Kidney (tissue), 14 donors: ENCODE data around the gene GABARAPL2. TPM values are rescaled to one million over a fixed set of nuclear protein-coding genes. Genes with fewer than 3 reads are reported as not detected.

Experiments
- DNase-seq, 5 donors: peaks; one replicate each; pipeline ENCODE4 v3.0.0-alpha.2; 2013 to 2020
- FAIRE-seq: peaks from 2 replicates; lab custom pipeline; 2012; peaks lifted over from hg19 to GRCh38; lab: Jason Lieb, UNC
- H3K27ac ChIP-seq, 2 donors: one replicate each; pipeline ENCODE4 v1.7.0; 2013; ENCODE audit warnings: low read depth in 2 of 2, low read length in 2 of 2, inconsistent platforms in 1 of 2
- H3K27me3 ChIP-seq: one replicate; pipeline ENCODE4 v1.7.1; 2013; ENCODE audit warnings: low read length, inconsistent platforms; ENCODE audit not compliant: control insufficient read depth, insufficient read depth
- H3K36me3 ChIP-seq, 3 donors: one replicate each; pipeline versions ENCODE4 v1.7.0 to v1.7.1; 2013; ENCODE audit warnings: low read length in 3 of 3, control low read depth in 1 of 3, inconsistent platforms in 1 of 3; ENCODE audit not compliant: insufficient read depth in 3 of 3, control insufficient read depth in 2 of 3
- H3K4me1 ChIP-seq, 3 donors: one replicate each; pipeline versions ENCODE4 v1.7.0 to v1.7.1; 2013; ENCODE audit warnings: low read length in 3 of 3, inconsistent platforms in 1 of 3, low read depth in 1 of 3; ENCODE audit not compliant: control insufficient read depth in 2 of 3, insufficient read depth in 2 of 3
- H3K4me3 ChIP-seq, 3 donors: one replicate each; pipeline versions ENCODE4 v1.7.0 to v1.8.1; 2013; ENCODE audit warnings: low read length in 3 of 3, control low read depth in 1 of 3, inconsistent platforms in 1 of 3
- H3K9ac ChIP-seq, 3 donors: one replicate each; pipeline versions ENCODE4 v1.7.0 to v1.7.1; 2013; ENCODE audit warnings: low read length in 3 of 3, control low read depth in 1 of 3, inconsistent platforms in 1 of 3
- H3K9me3 ChIP-seq, 3 donors: one replicate each; pipeline versions ENCODE4 v1.7.0 to v1.7.1; 2013; ENCODE audit warnings: low read length in 3 of 3, control low read depth in 1 of 3, inconsistent platforms in 1 of 3; ENCODE audit not compliant: control insufficient read depth in 2 of 3, insufficient read depth in 1 of 3
- CTCF ChIP-seq: IDR thresholded peaks from 3 replicates; pipeline ENCODE4 v1.5.1; 2012; ENCODE audit warnings: mild to moderate bottlenecking, moderate library complexity, borderline replicate concordance; ENCODE audit not compliant: insufficient read depth; ENCODE audit errors: extremely low read depth
- intact Hi-C: fragments of 100-400 bp; cut with DNase I; formaldehyde crosslinking; loops from one replicate; pipeline ENCODE4 v1.11.1; 2022
- polyA plus RNA-seq: library from polyadenylated mRNA; stranded (reverse); fragments of 350-450 nt; fragmentation: Illumina TruSeq; extraction: RNeasy Lipid Tissue Mini Kit (QIAGEN cat#74804); gene quantifications from one replicate; pipeline ENCODE4 v1.2.3, GENCODE V29; 2014; ENCODE audit warnings: low read depth, low replicate concordance; ENCODE audit not compliant: insufficient read depth
- total RNA-seq: library from RNA; stranded (reverse); fragmentation: NEBNext Ultra II Directional; extraction: Animal tissue kit (Norgen Biotek cat#: 25700); gene quantifications from one replicate; pipeline ENCODE4 v1.2.1, GENCODE V29; 2021
- donor health status: control.
- donor health status: control.
- donor health status: control.
- donor health status: control.
- donor health status: control.
- donor health status: DM: yes; HTN: yes; CAD: no.
- donor health status: Normal renal cell carcinoma (clear cell type).

GABARAPL2 gene
- total and polyA plus RNA-seq, 2 donors from 2014 or later: 116 to 247 TPM

- Histone ChIP-seq H3K9me3 (no peaks in the 10 kb centered on the region), H3K36me3 (no peaks in the 10 kb centered on the region), H3K4me1 (peaks cover 0 to 4% (median 0%) of the 10 kb centered on the region in 3 donors), H3K27me3 (no peaks in the 10 kb centered on the region), H3K27ac (no peak overlapping the region), H3K9ac (no peak overlapping the region), H3K4me3 (no peak overlapping the region)
- no peak for TF ChIP-seq CTCF
- intact Hi-C loops: no loop called here
- no peak for FAIRE-seq
- peak in 1 of 5 donors; percentile 6 for DNase-seq
These were observed 7.3 kb upstream of the GABARAPL2 start for GRCh38 chr16:75558846-75559401.

GRCh38 chr16:75559564-75560372 is 6.4 kb upstream of the GABARAPL2 start:
- DNase-seq (peak in 4 of 5 donors; percentile 19 to 53 (median 50)), FAIRE-seq (no peak)
- intact Hi-C loops: no loop called here
- peaks cover 0 to 4% (median 0%) of the 10 kb centered on the region in 3 donors for H3K4me1 ChIP-seq
- H3K4me3 ChIP-seq: no peak overlapping the region
- H3K27ac ChIP-seq: no peak overlapping the region
- H3K9ac ChIP-seq: no peak overlapping the region
- H3K36me3 ChIP-seq: no peaks in the 10 kb centered on the region
- H3K9me3 ChIP-seq: no peaks in the 10 kb centered on the region
- no peak for TF ChIP-seq CTCF
- H3K27me3 ChIP-seq: no peaks in the 10 kb centered on the region

GRCh38 chr16:75565640-75566039 is 539 bp upstream of the GABARAPL2 start:
- peak overlapping the region in 2 of 3 donors; percentile 85 to 92 for H3K9ac ChIP-seq
- DNase-seq (no peak), FAIRE-seq (no peak)
- H3K4me3 ChIP-seq: peak overlapping the region; percentile 75 to 96 (median 96)
- H3K36me3 ChIP-seq: peaks cover 6 to 28% (median 10%) of the 10 kb centered on the region in 3 donors
- no peak for TF ChIP-seq CTCF
- H3K27me3 ChIP-seq: no peaks in the 10 kb centered on the region
- H3K4me1 ChIP-seq: peaks cover 2 to 13% (median 4%) of the 10 kb centered on the region in 3 donors
- intact Hi-C loops: no loop called here
- peak overlapping the region; percentile 18 to 73 for H3K27ac ChIP-seq
- no peaks in the 10 kb centered on the region for H3K9me3 ChIP-seq
